ENCODE measurements around the gene PLEKHG4B.

- TF ChIP-seq CHD1 (IDR thresholded peaks at IDR 0.05; ENCODE audit: low read depth, low read length) (no peak), SP1 (IDR thresholded peaks at IDR 0.05; ENCODE audit: low read depth, low read length) (no peak), CBX8 (IDR thresholded peaks at IDR 0.05; ENCODE audit: borderline replicate concordance, low read depth, low read length) (no peak), CTCF (IDR thresholded peaks at IDR 0.05; ENCODE audit: control extremely low read depth in 1 of 3, insufficient read depth in 1 of 3, low read depth in 1 of 3, low read length in 3 of 3) (no peak), GTF2F1 (IDR thresholded peaks at IDR 0.05; ENCODE audit: borderline replicate concordance, low read depth, low read length) (no peak), GABPA (IDR thresholded peaks at IDR 0.05; ENCODE audit: borderline replicate concordance, insufficient read depth, low read length) (no peak), MAFK (IDR thresholded peaks at IDR 0.05; ENCODE audit: low read depth, low read length) (no peak), CEBPB (IDR thresholded peaks at IDR 0.05; ENCODE audit: low read depth, low read length) (no peak), BRCA1 (IDR thresholded peaks at IDR 0.05; ENCODE audit: low read depth, low read length) (no peak), RNF2 (IDR thresholded peaks at IDR 0.05; ENCODE audit: borderline replicate concordance, low read depth, low read length, missing control alignments, poor library complexity, severe bottlenecking) (no peak)
Observed at GRCh38 chr5:169728-170094, 77.7 kb downstream of the PLEKHG4B start.
